ENCODE measurements around the gene RNF151. TPM values are rescaled to one million over a fixed set of nuclear protein-coding genes. Genes with fewer than 3 reads are reported as not detected.

The RNF151 gene
- total RNA-seq, 1 experiment from 2014 or later = 0.28 TPM

DNA sequence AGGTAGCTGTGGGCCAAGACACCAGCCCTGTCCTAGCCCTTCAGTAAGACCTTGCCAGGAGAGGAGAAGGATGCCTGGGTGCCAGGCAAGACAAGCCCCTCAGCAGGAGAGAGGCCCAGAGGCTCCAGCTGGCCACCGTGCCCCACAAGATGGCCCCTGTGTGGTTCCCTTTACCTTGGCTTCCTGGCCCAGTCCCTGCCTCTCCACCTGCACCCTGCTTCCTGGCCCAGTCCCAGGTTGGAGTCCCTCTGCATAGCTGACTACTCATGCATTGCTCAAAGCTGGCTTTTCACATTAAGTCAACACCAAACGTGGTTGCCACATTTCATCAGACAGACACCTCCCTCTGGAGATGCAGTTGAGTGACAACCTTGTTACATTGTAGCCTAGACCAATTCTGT is 27.1 kb downstream of the RNF151 start:
- Histone ChIP-seq H3K27me3 (ENCODE audit: insufficient read depth, low read length) (peaks cover 11% of the 10 kb centered on the region; the same call in 1 of the 2 replicates), H3K4ac (ENCODE audit: low read depth, low read length) (no peak overlapping the region), H4K91ac (ENCODE audit: insufficient read length, low read depth, low read length) (no peak overlapping the region), H3K9me3 (ENCODE audit: control insufficient read depth, low read depth, low read length) (no peaks in the 10 kb centered on the region), H3T11ph (ENCODE audit: low read length) (no peak overlapping the region), H2AFZ (ENCODE audit: low read length) (no peak overlapping the region), H3K23me2 (ENCODE audit: insufficient read length, low read depth, low read length, poor library complexity, severe bottlenecking) (peaks cover 18% of the 10 kb centered on the region), H3K14ac (ENCODE audit: insufficient read depth, low read length) (no peak overlapping the region), H4K8ac (replicated peaks; ENCODE audit: insufficient read length, low read depth, low read length) (no peak overlapping the region), H3K4me1 (ENCODE audit: insufficient read depth, low read length) (no peaks in the 10 kb centered on the region; the same call in 1 of the 2 replicates), H3K4me2 (ENCODE audit: insufficient read depth, insufficient read length, low read length) (no peak overlapping the region), H3K79me2 (ENCODE audit: insufficient read depth, low read length) (no peaks in the 10 kb centered on the region), H3K56ac (ENCODE audit: insufficient read length, low read depth, low read length) (no peak overlapping the region), H2BK120ac (ENCODE audit: low read depth, low read length, poor library complexity, severe bottlenecking) (no peak overlapping the region), H2BK5ac (ENCODE audit: insufficient read length, low read length) (no peak overlapping the region), H2BK20ac (ENCODE audit: low read depth, low read length, poor library complexity, severe bottlenecking) (no peak overlapping the region), H3K18ac (ENCODE audit: insufficient read length, low read depth, low read length) (no peak overlapping the region), H3K79me1 (ENCODE audit: insufficient read depth, low read depth, low read length, poor library complexity, severe bottlenecking) (no peaks in the 10 kb centered on the region), H3K27ac (ENCODE audit: insufficient read length, low read depth, low read length) (no peak overlapping the region), H2BK12ac (ENCODE audit: insufficient read length, low read depth, low read length) (no peak overlapping the region), H3K9ac (ENCODE audit: extremely low read depth, insufficient read length, low read length) (no peak overlapping the region), H3K23ac (ENCODE audit: insufficient read length, low read depth, low read length) (no peak overlapping the region), H2BK15ac (ENCODE audit: low read depth, low read length) (no peak overlapping the region), H4K20me1 (ENCODE audit: control insufficient read depth, insufficient read depth, insufficient read length) (no peaks in the 10 kb centered on the region), H2AK5ac (ENCODE audit: insufficient read length, low read length) (no peak overlapping the region), H4K5ac (ENCODE audit: insufficient read length, low read depth, low read length) (no peak overlapping the region)
- no CpG with 5 or more reads among the region's 2 CpGs for WGBS (ENCODE audit: extremely low coverage, insufficient read length, low lambda C conversion rate)
- peak overlapping the region in 1 of 2 experiments; percentile 68; a peak in 2 of 5 replicates for H3K4me3 Mint-ChIP-seq
- H3K27ac Mint-ChIP-seq = no peak overlapping the region
- DNase-seq = no peak
- H3K27me3 Mint-ChIP-seq (ENCODE audit: low read depth) = peaks cover 31% of the 10 kb centered on the region
- no peaks in the 10 kb centered on the region; a peak in 1 of 5 replicates for H3K9me3 Mint-ChIP-seq
- peaks cover 5 to 17% (median 17%) of the 10 kb centered on the region in 3 experiments; a peak in 6 of 7 replicates for H3K36me3 Mint-ChIP-seq (ENCODE audit: insufficient read depth in 1 of 3, low read depth in 3 of 3)
- H3K4me1 Mint-ChIP-seq = peaks cover 14 to 16% of the 10 kb centered on the region in 2 experiments
- TF ChIP-seq, protein P1, sequence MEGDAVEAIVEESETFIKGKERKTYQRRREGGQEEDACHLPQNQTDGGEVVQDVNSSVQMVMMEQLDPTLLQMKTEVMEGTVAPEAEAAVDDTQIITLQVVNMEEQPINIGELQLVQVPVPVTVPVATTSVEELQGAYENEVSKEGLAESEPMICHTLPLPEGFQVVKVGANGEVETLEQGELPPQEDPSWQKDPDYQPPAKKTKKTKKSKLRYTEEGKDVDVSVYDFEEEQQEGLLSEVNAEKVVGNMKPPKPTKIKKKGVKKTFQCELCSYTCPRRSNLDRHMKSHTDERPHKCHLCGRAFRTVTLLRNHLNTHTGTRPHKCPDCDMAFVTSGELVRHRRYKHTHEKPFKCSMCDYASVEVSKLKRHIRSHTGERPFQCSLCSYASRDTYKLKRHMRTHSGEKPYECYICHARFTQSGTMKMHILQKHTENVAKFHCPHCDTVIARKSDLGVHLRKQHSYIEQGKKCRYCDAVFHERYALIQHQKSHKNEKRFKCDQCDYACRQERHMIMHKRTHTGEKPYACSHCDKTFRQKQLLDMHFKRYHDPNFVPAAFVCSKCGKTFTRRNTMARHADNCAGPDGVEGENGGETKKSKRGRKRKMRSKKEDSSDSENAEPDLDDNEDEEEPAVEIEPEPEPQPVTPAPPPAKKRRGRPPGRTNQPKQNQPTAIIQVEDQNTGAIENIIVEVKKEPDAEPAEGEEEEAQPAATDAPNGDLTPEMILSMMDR (conservative IDR thresholded peaks at IDR 0.05) = no peak

Data from H9 (cell line).